Activated CD4-positive, alpha-beta memory T cell treated with anti-CD3 and anti-CD28 coated beads for 36 hours (primary cell): ENCODE measurements around the gene DNMBP. TPM values are rescaled to one million over a fixed set of nuclear protein-coding genes. Genes with fewer than 3 reads are reported as not detected.
"Not testable (repeated sequence)": the region's sequence is repeated elsewhere in the genome, so short reads cannot be mapped to it uniquely, and the experiment has no call there.

Experiments used
- CTCF ChIA-PET: fragments of 350-600 bp; sonication (Branson Sonifier 250); formaldehyde crosslinking; loops from one replicate; lab custom pipeline; 2021; ENCODE audit warnings: antibody characterized with exemption, inconsistent platforms; lab: Charles Lee
- POLR2A ChIA-PET: fragments of 350-600 bp; sonication (Branson Sonifier 250); formaldehyde crosslinking; loops from one replicate; lab custom pipeline; 2021; ENCODE audit warnings: antibody characterized with exemption; lab: Charles Lee
- DNase-seq: peaks from one replicate; pipeline ENCODE4 v3.0.0-alpha.2; 2020
- H3K27ac Mint-ChIP-seq: one replicate; pipeline ENCODE4 v1.8.0; 2021; ENCODE audit warnings: mixed read lengths
- H3K27me3 Mint-ChIP-seq: one replicate; pipeline ENCODE4 v1.8.0; 2021; ENCODE audit warnings: mixed read lengths
- H3K36me3 Mint-ChIP-seq: one replicate; pipeline ENCODE4 v1.8.0; 2021; ENCODE audit warnings: mixed read lengths
- H3K4me1 Mint-ChIP-seq: one replicate; pipeline ENCODE4 v1.8.0; 2021; ENCODE audit warnings: low read depth, mixed read lengths
- H3K4me3 Mint-ChIP-seq: one replicate; pipeline ENCODE4 v1.8.0; 2021; ENCODE audit warnings: mild to moderate bottlenecking, mixed read lengths
- H3K9me3 Mint-ChIP-seq: one replicate; pipeline ENCODE4 v1.8.0; 2021; ENCODE audit warnings: mixed read lengths
- intact Hi-C: fragments of 100-400 bp; cut with micrococcal nuclease; formaldehyde crosslinking; loops from one replicate; pipeline ENCODE4 v1.15.1; 2023
- total RNA-seq, 2 experiments: library from RNA; stranded (reverse); gene quantifications; one replicate each; pipeline ENCODE4 v1.2.3, GENCODE V29; 2021

Gene DNMBP
- total RNA-seq, 2 experiments from 2014 or later, result 2.1 to 2.2 TPM

DNA sequence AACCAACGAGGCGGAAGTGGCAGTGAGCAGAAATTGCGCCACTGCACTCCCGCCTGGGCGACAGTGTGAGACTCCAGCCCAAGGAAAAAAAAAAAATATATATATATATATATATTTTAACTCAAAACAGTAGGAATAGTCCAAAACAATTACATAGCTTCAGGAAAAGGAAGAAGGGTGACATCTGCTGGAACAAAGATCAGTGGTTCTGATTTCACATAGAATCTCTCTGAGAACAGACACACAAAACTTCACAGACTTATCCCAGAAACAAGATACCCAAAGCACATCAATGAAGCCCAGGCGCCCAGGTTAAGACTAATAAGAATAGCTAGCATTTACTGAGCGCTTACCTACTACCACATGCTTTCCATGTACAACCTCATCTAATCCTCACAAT, 45.0 kb downstream of the DNMBP start:
- peaks cover 4% of the 10 kb centered on the region for H3K4me1 Mint-ChIP-seq
- ChIA-PET POLR2A (no interaction called here), CTCF (interaction anchor here (0.6 to 2.9 kb wide), 2 partner anchors 45 to 119 kb away, joined by 3 to 23 read pairs; partner anchors contain the start of gene DNMBP)
- H3K9me3 Mint-ChIP-seq, result no peaks in the 10 kb centered on the region
- intact Hi-C loops, result no loop called here
- peaks cover 2% of the 10 kb centered on the region for H3K36me3 Mint-ChIP-seq
- no peaks in the 10 kb centered on the region for H3K27me3 Mint-ChIP-seq
- no peak overlapping the region for H3K4me3 Mint-ChIP-seq
- H3K27ac Mint-ChIP-seq, result no peak overlapping the region
- DNase-seq, result no peak

DNA sequence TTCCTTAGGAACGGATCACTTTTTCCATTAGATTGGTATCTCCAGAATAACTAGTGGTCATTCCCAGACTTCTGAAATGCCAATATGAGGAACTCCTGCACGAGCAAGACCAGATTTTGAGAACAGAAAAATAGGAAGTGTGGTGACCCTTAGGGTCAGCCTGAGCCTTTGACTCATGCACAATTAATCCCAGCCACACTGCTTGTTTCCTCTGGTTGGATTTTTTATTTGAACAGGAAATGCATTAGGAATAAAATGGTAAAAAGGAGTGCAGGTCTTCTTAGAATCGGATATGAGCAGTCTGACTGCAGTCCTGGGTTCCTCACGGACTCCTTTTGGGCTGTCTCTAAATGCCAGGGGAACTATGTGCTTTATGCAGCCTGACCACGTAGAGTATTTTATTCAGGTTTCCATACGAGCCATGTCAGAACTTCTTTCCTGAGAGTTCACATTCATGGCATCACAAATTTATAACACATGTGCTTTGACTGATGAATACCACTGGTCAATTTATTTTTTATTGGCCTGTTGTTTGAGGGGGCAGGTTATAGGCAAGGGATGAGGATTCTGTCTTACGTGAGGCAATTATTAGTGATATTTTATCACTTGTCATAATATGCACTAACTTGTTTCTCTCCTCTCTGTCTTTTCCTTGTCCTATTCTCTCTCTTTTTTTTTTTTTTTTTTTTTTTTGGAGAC, 46.1 kb downstream of the DNMBP start:
- H3K27ac Mint-ChIP-seq, H3K27me3 Mint-ChIP-seq, H3K4me1 Mint-ChIP-seq, H3K9me3 Mint-ChIP-seq, H3K4me3 Mint-ChIP-seq, H3K36me3 Mint-ChIP-seq, intact Hi-C loops, POLR2A ChIA-PET, CTCF ChIA-PET, DNase-seq: not testable (repeated sequence)

DNA sequence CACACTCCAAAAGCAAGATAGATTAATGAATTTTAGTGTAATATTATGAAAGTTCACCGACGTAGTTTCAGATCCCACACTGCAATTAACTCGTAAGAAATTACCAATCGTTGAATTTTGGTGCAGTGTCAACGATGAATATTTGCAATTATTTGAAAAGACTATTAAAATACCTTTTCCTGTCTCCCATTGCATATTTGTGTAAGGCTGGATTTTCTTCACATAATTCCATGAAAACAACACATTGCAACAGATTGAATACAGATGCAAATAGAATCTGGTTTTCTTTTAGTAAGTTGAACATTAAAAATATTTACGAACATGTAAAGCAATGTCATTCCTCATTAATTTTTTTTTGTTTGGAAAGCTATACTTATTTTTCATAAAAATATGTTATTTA, 50.9 kb downstream of the DNMBP start:
- Mint-ChIP-seq H3K27ac (no peak overlapping the region), H3K9me3 (no peaks in the 10 kb centered on the region), H3K27me3 (no peaks in the 10 kb centered on the region), H3K4me3 (no peak overlapping the region), H3K4me1 (no peaks in the 10 kb centered on the region), H3K36me3 (peaks cover 12% of the 10 kb centered on the region)
- intact Hi-C loops, result no loop called here
- ChIA-PET POLR2A (no interaction called here), CTCF (no interaction called here)
- no peak for DNase-seq

DNA sequence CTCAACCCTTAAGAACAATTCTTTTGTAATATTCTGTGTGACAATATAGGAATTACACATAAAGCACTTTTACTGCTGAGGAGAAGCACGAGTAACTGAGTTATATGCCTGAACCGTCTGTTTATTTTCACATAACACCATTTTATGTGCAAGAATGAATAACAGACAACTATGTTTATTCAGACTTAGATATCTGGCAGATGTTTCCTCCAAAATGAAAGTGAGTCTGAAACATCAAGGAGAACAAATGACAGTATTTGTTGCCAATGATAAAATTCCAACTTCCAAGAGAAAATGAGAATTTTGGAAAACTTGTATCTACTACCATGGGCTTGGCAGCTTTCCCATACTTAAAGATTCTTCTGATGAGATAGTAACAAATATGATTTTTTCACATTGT, 51.4 kb downstream of the DNMBP start:
- intact Hi-C loops, result no loop called here
- Mint-ChIP-seq H3K27ac (no peak overlapping the region), H3K4me1 (no peaks in the 10 kb centered on the region), H3K4me3 (no peak overlapping the region), H3K9me3 (no peaks in the 10 kb centered on the region), H3K36me3 (peaks cover 12% of the 10 kb centered on the region), H3K27me3 (no peaks in the 10 kb centered on the region)
- CTCF ChIA-PET, result no interaction called here
- POLR2A ChIA-PET, result no interaction called here
- no peak for DNase-seq

DNA sequence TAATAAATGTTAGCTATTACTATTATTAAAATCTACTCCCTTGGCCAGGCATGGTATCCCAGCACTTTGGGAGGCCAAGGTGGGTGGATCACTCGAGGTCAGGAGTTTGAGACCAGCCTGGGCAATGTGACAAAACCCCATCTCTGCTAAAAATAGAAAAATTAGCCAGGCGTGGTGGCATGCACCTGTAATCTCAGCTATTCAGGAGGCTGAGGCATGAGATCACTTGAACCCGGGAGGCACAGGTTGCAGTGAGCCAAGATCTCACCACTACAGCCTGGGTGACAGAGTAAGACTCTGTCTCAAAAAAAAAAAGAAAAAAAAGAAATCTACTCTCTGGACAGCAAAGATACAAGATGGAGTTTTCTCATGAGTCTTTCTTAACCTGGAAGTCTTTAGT, 56.2 kb downstream of the DNMBP start:
- CTCF ChIA-PET, intact Hi-C loops, H3K4me3 Mint-ChIP-seq, POLR2A ChIA-PET, H3K27ac Mint-ChIP-seq, H3K27me3 Mint-ChIP-seq, DNase-seq, H3K4me1 Mint-ChIP-seq: not testable (repeated sequence)
- Mint-ChIP-seq H3K9me3 (peaks cover 20% of the 10 kb centered on the region), H3K36me3 (peaks cover 35% of the 10 kb centered on the region)

DNA sequence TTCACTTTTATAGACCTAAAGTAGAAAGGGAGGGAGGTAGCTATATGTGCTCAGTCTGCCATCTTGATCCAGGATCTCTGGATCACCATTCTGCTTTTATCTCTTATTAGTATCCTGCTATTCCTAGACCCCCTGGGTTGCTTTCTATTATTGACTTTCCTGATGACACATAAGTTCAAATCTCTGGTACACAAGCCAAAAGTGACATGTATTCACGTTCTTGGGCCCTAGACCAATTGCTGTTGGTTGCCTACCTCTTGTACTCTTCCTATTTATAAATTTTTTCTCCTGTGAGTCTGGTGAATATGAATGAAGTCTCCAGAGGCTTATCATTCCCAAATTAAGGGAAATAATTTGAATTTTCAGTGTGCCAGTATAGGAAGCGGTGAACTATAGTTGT, 56.9 kb downstream of the DNMBP start:
- Mint-ChIP-seq H3K4me3 (no peak overlapping the region), H3K9me3 (peaks cover 20% of the 10 kb centered on the region), H3K36me3 (peaks cover 35% of the 10 kb centered on the region), H3K27me3 (no peaks in the 10 kb centered on the region), H3K4me1 (no peaks in the 10 kb centered on the region), H3K27ac (no peak overlapping the region)
- CTCF ChIA-PET, result interaction anchor here (0.7 kb wide), 1 partner anchor 561 kb away, joined by 3 read pairs; no protein-coding TSS in a partner anchor
- POLR2A ChIA-PET, result no interaction called here
- no peak for DNase-seq
- intact Hi-C loops, result no loop called here

DNA sequence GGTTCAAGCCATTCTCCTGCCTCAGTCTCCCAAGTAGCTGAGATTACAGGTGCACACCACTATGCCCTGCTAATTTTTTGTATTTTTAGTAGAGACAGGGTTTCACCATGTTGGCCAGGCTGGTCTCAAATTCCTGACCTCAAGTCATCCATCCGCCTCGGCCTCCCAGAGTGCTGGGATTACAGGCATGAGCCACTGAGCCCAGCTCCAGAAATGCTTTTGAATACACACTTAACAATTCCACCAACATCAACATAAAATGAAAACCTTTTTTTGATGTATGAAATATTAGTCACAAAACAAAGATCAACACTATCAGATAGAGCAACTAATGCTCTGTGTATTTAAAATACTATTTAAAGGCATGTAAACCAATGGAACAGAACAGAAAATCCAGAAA, 63.7 kb downstream of the DNMBP start:
- H3K27ac Mint-ChIP-seq, intact Hi-C loops, POLR2A ChIA-PET, DNase-seq, H3K27me3 Mint-ChIP-seq, H3K4me1 Mint-ChIP-seq, H3K4me3 Mint-ChIP-seq: not testable (repeated sequence)
- H3K36me3 Mint-ChIP-seq, result peaks cover 13% of the 10 kb centered on the region
- H3K9me3 Mint-ChIP-seq, result peaks cover 11% of the 10 kb centered on the region
- CTCF ChIA-PET, result interaction anchor here (1.0 to 2.1 kb wide), 2 partner anchors 100 kb away, joined by 3 to 8 read pairs; no protein-coding TSS in a partner anchor

DNA sequence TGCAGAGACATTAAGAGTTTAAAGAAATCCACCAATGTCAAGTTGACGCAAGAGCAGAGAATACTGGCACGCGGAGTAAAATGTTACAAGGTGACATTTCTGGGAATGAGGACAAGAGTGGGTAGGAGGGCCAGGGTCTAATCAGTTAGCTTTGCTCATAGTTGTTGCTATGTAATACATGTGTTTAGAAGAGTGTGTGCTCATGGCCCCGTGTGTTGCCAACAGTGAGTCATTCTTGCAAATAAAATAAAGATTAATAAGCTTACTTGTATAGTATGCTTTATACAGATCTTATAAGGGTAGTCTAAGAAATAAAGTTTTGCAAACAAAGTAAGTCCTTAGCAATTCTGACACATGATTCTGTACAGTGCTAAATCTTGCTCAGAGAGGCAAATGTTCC, 64.5 kb downstream of the DNMBP start:
- no peaks in the 10 kb centered on the region for H3K27me3 Mint-ChIP-seq
- H3K9me3 Mint-ChIP-seq, result peaks cover 4% of the 10 kb centered on the region
- H3K27ac Mint-ChIP-seq, result no peak overlapping the region
- intact Hi-C loops, result no loop called here
- peaks cover 5% of the 10 kb centered on the region for H3K36me3 Mint-ChIP-seq
- H3K4me3 Mint-ChIP-seq, result no peak overlapping the region
- ChIA-PET POLR2A (no interaction called here), CTCF (interaction anchor here (0.7 to 2.1 kb wide), 3 partner anchors 63 to 100 kb away, joined by 3 to 8 read pairs (median 3); no protein-coding TSS in a partner anchor)
- no peaks in the 10 kb centered on the region for H3K4me1 Mint-ChIP-seq
- no peak for DNase-seq

DNA sequence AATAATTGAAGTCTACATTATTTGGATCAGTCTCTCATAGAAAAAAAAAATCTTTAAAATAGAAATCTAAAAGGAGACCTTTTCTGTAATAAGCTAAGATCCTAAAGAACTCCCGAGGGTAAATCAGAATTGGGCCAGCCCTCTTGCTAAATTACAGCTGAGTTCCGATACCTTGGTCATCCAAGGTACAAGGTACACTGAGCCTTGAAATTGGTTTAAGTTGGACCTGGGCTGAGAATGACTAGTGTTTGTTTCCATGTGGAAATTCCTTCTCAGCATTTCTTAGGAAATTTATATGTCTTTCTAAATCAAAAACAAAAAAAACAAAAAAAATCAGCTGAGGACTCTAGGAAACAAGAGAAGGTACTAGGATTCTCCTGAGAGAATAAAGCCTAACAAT, 64.9 kb downstream of the DNMBP start:
- no peak for DNase-seq
- H3K36me3 Mint-ChIP-seq, result peaks cover under 1% of the 10 kb centered on the region
- ChIA-PET CTCF (interaction anchor here (0.7 to 2.1 kb wide), 2 partner anchors 62 to 99 kb away, joined by 3 to 8 read pairs; no protein-coding TSS in a partner anchor), POLR2A (no interaction called here)
- no peak overlapping the region for H3K27ac Mint-ChIP-seq
- no peak overlapping the region for H3K4me3 Mint-ChIP-seq
- H3K27me3 Mint-ChIP-seq, result no peaks in the 10 kb centered on the region
- H3K4me1 Mint-ChIP-seq, result no peaks in the 10 kb centered on the region
- no peaks in the 10 kb centered on the region for H3K9me3 Mint-ChIP-seq
- intact Hi-C loops, result no loop called here

DNA sequence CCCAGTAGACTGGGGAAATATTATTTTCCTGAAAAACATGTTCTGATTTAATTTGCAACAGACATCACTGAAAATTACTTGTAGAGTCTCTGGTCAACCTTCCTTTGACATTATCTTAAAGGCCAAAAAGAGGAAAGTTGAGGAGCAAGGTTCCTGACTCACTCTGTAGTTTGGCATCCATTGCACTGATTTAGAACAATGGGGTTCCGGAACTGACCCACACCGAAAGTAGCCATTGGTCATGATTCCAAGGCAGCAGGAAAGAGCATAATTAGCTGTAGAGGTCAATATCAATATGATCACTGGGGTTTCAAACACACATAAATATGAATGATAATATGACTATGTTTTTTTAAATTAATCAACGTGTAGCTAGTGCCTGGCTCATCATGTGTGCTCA, 65.8 kb downstream of the DNMBP start:
- ChIA-PET CTCF (interaction anchor here (2.1 kb wide), 1 partner anchor 98 kb away, joined by 8 read pairs; no protein-coding TSS in a partner anchor), POLR2A (no interaction called here)
- no peaks in the 10 kb centered on the region for H3K36me3 Mint-ChIP-seq
- no peaks in the 10 kb centered on the region for H3K9me3 Mint-ChIP-seq
- H3K4me3 Mint-ChIP-seq, result no peak overlapping the region
- H3K27ac Mint-ChIP-seq, result no peak overlapping the region
- H3K27me3 Mint-ChIP-seq, result no peaks in the 10 kb centered on the region
- no peak for DNase-seq
- intact Hi-C loops, result no loop called here
- no peaks in the 10 kb centered on the region for H3K4me1 Mint-ChIP-seq

DNA sequence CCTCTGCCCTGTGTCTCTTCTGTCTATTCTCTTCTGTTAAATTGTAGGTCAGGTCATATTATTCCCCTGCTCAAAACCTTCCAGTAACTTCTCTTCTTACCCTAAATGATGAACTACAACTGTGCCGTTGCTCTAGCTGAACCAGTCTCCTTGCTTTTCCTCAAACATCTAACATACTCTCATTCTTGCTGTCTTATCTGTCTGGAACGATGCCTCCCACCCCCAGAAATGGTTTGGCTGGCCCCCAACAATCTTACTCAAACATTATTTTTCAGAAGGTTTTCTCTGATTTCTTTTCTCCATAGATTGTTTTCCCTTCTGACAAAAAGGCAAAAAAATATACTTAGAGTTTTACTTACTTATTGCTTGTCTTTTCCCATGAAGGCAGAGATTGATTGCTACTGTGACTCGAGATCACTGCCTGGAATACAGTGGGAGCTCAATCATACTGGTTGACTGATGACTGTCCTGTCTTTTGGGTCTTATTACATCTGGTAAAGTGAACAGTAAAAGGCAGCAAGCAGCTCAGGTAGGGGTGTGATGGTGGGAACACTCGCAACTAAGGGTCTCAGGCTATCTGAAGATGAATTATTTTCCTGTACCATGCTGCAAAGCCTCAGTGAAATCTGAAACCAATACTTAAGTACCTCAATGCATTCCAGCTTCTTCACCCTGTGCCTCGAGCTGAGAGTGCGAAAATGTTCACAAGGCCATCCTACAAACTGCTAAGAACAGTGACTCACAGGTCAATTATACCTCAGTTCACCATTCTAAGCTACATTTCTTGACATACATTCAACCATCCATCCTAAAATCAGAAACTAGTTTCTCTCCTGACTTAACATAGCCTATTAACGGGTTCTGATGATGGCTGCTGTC, 67.6 kb downstream of the DNMBP start:
- Mint-ChIP-seq H3K4me1 (no peaks in the 10 kb centered on the region), H3K4me3 (no peak overlapping the region), H3K36me3 (no peaks in the 10 kb centered on the region), H3K9me3 (no peaks in the 10 kb centered on the region), H3K27me3 (no peaks in the 10 kb centered on the region), H3K27ac (no peak overlapping the region)
- ChIA-PET CTCF (interaction anchor here (0.9 kb wide), 1 partner anchor 68 kb away, joined by 3 read pairs; the partner anchor contains the start of gene DNMBP), POLR2A (no interaction called here)
- no peak for DNase-seq
- intact Hi-C loops, result no loop called here

DNA sequence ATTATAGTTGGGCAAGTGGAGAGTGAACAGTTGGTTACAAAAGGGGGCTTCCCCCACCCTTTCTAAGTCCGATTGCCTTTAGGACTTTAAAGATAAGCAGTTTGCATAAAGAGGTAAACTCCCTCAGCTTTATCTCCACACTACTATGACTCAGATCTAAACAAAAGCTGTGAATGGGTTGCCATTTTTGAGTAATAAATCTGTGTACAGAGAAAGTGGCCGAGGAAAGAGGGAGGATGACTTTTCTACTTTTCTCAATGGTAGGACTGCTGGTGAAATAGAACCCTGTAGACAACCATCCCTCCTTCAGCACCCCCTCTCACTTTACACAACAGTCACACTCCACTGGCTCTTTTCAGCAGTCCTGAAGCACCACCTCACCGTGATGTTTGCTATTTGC, 71.2 kb downstream of the DNMBP start:
- Mint-ChIP-seq H3K36me3 (no peaks in the 10 kb centered on the region), H3K27ac (no peak overlapping the region), H3K4me3 (no peak overlapping the region), H3K27me3 (no peaks in the 10 kb centered on the region), H3K4me1 (no peaks in the 10 kb centered on the region), H3K9me3 (no peaks in the 10 kb centered on the region)
- intact Hi-C loops, result no loop called here
- no peak for DNase-seq
- CTCF ChIA-PET, result no interaction called here
- POLR2A ChIA-PET, result no interaction called here
